NCI-H526 treated with DMSO at 0.1 percent for 48 hours (cell line): ENCODE data around the gene FNDC1.
"Not testable (repeated sequence)": the region's sequence is repeated elsewhere in the genome, so short reads cannot be mapped to it uniquely, and the experiment has no call there.

Experiments
- DNase-seq: peaks from one replicate; lab custom pipeline; 2025; lab: John Stamatoyannopoulos, UW

FNDC1 gene

DNA sequence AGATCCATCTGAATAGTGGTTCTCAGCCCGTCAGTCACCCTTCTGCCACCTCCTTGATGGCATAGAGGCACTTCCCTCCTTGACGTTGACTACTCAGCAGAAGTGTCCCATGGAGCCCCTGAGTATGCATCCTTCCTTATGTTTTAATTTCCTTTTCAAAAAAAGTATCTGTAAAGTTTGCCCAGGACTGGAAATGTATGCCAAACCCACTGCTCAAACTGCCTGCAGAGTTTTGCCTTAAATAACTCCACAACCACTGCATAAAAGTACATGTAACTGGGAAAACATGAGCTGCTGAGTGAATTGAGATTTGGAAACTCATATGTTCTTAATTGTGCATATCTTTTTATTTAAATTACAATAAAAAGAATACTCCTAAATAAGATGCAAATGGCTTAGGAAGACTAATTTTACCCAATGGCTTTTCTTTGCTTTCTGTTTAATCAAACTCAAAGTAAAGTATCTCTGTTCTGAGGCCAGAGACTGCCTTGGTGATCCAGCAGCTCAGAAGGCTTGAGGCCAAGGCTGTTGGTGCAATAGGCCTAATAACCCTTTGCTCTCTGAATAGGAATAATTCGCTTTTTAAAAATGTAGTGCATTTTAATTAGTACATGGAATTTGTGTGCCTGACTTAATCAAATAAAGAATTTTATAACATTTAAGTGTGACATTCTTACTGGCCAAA lies 90.4 kb downstream of the FNDC1 start:
- no peak for DNase-seq

DNA sequence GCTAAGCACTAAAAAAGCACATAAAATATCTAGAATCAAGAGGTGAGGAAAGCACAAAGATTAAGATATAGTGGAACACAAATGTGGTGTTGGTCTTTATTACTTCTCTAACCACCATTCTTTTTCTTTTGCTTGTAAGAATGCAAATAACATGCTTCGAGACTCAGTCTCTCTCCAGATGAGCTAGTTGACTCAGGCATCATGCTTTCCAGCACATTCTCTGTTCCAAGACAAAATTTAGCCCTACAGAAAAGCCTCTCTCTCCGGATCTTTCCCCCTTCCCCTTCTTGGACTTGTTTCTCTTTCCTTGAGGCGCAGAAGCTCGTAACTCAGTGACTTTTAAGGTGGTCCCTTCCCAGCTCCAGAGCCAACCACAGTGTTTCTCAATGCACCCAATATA lies 91.0 kb downstream of the FNDC1 start:
- no peak for DNase-seq

DNA sequence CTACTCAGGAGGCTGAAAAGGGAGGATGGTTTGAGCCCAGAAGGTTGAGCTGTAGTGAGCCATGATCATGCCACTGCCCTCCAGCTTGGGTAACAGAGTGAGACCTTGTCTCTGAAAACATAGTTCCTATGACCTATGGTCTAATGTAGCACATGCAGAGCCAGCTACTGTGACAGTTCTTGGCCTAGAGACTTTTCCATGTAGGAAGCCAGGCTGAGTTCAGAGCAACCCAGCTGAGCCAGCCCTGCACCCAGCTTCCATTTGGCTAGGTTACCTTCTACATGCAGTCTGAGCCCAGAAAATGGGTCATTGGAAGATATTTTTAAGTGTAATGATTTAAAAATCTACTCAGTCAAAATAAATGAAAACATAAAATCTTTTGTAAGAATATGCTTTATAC lies 92.8 kb downstream of the FNDC1 start:
- no peak for DNase-seq

DNA sequence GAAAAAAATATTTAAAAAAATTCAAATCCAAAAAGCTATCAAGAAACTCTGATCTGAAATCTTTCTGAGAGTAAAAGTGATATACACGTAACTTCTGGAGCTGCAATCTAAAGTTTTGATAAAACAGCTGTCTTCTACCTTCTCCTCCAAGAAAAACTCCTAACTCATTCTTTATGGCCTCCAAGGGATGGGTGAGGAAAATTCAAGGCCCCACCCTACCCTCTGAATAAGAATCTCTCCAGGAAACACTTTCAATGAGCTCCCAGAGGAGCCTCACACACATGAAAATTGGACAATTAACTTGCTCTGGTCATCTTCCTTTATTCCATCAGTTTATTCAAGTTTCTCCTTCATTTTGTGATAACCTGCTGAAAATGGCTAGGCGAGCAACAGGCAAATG lies 93.4 kb downstream of the FNDC1 start:
- DNase-seq, result no peak

DNA sequence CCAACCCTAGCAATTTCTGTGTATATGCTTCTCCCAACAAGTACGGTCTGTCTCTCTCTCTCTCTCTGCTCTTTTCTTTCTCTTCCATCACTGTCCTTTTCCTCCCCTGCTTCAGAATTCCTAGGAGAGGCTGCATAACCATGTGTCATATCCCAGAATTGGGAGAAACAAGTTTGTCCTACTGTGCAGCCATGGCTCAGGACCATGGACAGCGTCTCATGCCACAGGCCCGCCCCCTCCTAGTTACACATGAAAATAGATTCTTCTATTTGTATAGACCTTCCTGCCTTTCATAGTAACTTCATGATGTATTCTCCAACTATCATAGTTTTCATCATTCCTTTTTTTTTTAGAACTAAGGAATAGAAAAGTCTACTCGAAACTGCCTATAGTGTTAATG lies 98.0 kb downstream of the FNDC1 start:
- no peak for DNase-seq

DNA sequence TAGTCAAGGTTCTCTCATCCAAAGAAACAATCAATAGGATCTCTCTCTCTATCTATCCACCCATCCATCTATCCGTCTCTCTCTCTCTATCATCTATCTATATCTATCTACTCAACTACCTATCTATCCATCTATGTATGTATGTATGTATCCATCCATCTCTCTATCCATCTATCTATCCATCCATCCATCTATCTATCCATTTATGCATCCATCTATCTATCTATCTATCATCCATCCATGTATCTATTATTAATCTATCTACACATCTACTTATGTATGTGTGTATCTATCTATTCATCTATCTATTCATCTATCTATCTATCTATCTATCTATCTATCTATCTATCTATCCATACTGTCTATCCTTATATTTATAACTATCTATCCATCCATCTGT lies 99.3 kb downstream of the FNDC1 start:
- DNase-seq, result no peak

DNA sequence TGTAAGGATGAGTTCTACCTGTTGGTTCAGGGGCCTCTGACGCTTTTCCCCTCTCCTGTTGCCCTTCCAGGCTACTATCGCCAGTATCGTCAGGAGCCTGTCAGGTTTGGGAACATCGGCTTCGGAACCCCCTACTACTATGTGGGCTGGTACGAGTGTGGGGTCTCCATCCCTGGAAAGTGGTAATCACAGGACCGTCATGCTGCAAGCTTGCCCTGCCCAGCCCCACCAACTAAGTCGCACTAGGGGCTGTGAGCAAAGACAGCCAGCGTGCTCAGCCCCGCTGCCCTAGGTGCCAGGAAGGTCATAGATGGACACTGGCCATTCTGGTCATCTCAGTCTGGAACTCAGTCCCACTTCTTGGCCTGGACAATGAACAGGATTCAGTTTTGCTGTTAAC lies 102.1 kb downstream of the FNDC1 start:
- DNase-seq, result no peak

DNA sequence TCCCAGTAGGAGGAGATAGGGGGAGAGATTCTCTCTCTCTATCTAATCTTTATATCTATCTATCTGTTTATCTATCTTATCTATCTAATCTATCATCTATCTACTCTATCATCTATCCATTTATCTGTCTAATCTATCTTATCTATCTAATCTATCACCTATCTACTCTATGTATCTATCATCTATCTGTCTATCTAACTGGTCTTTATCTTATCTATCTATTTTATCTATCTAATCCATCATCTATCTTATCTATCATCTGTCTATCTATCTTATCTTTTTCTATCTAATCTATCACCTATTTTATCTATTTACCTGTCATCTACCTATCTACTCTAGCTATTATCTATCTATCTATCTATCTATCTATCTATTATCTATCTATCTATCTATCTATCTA lies 109.4 kb downstream of the FNDC1 start:
- DNase-seq, result no peak

DNA sequence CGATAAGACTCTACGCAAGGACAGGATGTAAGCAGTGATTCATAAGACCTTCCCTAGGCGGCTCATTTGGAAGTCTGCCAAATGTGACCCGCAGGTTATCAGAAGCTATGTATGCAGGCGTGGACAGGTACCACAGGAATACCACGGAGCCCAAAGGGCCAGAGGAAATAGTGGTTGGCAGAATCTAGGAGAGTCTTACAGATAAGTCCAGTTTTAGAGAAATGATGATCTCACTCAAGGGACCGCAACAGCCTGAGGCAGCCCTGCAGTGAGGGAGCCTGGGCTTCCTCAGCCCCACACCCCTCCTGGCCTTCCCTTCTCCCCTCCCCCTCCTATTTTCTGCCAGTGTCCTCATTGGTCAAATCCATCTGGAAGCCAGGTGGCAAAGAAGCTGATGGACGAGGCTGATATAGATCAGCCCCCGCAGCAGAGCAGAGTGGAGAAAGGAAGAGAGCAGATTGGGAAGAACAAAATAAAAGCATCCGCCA lies 110.6 kb downstream of the FNDC1 start:
- no peak for DNase-seq

DNA sequence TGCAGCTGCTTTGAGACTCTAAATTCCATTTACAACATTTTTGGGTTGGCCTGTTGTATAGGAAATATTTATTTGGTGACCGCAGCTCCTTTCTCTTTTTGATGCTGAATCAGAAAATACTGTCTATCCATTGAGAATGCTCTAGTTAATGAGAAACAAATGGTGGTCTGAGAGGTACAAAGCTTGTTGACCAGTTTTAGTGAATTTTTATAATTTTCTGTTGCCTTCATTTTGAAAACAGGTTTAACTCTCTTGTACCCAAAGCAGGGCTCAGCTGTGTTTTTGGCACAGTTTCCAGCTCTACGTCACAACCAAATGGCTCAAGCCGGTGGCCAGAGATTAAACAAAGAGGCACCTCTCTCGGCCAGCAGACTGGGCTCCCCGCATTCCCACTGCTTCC lies 113.2 kb downstream of the FNDC1 start:
- DNase-seq, result no peak

DNA sequence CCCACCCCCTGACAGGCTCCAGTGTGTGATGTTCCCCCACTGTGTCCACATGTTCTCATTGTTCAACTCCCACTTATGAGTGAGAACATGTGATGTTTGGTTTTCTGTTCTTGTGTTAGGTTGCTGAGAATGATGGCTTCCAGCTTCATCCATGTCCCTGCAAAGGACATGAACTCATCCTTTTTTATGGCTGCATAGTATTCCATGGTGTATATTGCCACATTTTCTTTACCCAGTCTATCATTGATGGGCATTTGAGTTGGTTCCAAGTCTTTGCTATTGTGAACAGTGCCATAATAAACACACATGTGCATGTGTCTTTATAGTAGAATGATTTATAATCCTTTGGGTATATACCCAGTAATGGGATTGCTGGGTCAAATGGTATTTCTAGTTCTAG lies 115.5 kb downstream of the FNDC1 start:
- not testable (repeated sequence) for DNase-seq

DNA sequence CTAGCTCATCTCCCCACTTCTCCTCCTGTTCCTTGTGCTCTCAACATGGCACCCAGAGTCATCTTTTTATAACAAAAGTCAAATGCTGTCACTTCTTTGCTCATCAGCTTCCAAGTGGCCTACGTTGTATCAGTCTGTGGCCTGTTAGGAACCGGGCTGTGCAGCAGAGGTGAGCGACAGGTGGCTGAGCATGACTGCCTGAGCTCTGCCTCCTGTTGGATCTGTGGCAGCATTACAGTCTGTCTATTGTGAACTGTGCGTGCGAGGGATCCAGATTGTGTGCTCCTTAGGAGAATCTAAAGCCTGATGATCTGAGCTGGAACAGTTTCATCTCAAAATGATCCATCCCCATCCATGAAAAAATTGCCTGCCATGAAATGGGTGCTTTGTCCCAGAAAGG lies 129.6 kb downstream of the FNDC1 start:
- no peak for DNase-seq

DNA sequence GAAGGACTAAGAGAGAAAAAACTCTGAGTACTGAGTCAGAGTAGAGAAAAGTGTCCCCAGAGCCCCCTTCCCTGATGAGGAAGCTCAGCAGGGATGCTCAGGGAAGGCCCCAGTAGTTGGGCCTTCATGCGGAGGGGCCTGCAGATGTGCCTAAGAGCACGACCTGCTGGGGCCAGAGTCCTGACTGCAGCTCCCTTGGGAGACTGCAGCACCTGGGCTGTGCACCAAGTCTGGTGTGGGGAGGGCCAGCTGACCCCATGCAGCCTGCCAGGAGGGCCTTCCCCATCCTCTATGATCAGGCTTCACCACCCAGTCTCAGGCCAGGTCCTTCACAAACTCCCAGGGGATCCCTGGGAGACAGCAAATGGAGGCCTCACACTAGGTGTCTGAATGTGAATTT lies 130.4 kb downstream of the FNDC1 start:
- DNase-seq, result no peak

DNA sequence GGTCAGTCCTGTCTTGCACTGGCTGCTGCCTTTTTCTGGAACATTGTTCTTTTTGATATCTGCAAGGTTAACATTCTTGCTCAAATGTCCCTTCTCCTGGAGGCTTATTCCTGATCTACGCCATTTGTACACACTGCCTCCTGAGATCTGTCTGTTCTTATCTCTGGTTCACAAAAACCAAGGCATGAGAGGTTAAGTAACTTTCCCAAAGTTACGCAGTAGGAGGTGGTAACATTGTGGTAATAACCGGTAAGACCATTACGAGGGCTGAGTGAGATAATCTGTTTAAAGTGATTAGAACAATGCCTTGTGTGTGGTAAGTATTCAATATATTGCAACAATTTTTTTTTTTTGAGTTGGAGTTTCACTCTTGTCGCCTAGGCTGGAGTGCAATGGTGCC lies 132.1 kb downstream of the FNDC1 start:
- no peak for DNase-seq

DNA sequence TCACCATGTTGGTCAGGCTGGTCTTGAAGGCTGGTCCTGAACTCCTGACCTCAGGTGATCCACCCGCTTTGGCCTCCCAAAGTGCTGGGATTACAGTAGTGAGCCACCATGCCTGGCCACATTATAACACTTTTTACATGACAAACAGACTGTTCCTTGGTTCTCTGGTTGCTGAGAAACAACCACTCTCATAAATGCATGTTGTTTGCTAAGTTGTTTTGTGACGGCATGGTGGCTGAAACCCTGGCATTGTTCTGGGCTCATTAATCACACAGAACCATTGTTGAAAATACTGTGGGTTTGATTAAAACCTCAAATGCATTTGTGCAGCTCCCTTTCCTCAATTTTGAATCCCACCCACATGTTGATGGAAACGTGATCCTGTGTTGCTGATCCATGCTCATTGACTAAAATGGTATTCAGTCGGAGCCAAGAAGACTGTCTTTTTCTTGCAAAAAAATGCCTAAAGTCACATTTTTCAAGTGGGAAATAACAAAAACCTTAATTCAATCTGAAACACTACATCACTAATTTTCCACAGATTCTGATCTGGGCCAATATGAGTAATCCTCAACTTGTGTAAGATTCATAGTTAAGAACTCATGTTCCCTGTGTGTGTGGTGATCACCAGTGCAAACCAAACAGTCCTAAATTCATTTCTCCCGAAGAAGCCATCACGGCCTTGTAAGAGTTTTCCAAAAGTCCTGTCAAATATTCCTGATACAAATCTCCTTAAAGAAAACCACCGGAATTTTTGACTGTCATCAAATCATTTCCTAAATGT lies 132.8 kb downstream of the FNDC1 start:
- no peak for DNase-seq

DNA sequence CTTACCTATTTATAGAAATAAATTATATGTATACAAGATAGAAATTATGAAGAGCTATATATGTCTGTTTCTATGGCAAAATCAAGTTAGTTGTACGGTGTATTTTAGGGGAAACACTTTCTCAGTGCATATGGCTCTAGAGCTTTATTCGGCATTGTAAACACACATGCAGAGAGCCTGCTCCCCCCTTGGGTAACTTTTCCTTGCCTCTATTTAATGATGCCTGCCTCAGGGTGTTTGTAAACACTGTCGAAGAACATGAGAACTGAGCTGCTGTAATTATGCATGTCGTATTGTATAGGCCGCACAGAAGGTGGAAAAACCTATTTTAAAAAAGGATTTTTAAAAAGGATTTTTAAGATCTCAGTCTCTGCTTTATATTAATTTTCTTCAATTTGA lies 133.4 kb downstream of the FNDC1 start:
- no peak for DNase-seq

DNA sequence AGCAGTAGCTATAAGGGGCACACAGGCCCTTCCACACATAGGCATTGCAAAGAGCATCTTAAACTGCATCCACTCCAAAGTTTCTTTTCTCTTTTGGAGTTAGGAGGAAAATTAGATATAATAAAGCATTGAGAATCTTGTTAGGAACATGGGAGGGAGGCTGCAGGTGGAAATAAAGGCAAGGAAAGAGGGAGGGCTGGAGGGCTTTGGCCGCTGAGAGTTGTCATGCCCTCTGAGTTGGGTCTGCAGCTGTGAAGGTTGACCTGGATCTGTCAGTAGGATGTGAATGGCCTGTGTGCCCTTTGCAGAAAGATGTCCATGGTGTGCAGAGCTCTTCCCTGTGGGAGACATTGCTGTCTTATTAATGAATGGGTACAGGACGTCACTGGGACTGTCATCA lies 134.0 kb downstream of the FNDC1 start:
- DNase-seq, result no peak

DNA sequence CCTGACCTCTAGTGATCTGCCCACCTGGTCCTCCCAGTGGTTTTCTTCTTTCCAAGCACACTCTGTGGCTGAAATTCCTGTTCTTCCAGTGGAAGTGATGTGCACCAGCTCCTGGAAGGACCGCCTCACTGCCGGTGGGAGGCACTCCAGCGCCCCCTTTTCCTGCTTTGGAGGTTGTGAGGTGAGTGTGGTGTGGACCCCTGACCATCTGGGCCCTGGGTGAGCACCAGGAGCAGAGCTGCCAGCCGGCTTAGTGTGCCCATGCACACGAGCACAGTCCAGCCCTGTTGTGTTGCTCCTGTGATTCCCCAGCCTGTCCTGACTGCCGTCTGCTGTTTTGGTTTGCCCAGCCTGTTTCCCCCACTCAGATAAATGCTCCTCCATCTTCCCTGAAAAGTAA lies 134.6 kb downstream of the FNDC1 start:
- DNase-seq, result no peak

DNA sequence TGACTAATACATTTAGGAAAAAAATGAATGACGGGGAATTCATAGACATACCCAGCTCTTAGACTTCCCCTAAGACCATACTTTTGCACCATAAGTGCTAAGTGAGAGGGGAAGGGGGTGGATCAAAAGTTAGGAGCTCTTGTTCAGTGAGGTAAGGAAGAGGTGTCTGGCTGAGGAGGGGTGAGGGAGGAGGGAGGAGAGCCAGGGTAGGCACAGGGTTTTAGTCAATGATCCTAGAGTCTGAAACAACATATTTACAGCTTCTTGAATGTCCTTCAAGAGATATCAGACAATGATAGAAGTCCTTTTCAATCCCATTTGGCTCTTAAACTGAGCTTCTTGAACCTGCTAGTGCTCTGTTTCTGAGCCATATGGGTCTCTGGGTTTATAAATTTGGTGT lies 135.4 kb downstream of the FNDC1 start:
- DNase-seq, result no peak

DNA sequence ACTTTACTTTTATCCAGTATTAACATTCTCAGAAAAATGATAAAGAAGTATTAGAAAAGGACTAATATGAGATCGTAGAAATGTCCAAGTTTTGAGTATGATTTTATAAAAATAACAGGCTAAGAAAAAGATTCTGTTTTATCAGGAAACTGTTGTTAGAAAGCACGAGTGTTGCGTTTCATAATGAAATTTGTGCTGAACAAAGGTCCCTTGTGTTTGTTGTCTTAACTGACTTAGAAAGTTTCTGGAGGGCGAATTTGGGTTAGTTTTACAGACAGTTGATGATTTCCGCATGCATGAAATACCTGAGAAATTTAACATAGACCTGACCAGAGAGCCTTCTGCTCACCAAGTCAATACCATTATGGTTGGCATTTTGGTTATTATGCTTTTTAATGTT lies 136.0 kb downstream of the FNDC1 start:
- no peak for DNase-seq

DNA sequence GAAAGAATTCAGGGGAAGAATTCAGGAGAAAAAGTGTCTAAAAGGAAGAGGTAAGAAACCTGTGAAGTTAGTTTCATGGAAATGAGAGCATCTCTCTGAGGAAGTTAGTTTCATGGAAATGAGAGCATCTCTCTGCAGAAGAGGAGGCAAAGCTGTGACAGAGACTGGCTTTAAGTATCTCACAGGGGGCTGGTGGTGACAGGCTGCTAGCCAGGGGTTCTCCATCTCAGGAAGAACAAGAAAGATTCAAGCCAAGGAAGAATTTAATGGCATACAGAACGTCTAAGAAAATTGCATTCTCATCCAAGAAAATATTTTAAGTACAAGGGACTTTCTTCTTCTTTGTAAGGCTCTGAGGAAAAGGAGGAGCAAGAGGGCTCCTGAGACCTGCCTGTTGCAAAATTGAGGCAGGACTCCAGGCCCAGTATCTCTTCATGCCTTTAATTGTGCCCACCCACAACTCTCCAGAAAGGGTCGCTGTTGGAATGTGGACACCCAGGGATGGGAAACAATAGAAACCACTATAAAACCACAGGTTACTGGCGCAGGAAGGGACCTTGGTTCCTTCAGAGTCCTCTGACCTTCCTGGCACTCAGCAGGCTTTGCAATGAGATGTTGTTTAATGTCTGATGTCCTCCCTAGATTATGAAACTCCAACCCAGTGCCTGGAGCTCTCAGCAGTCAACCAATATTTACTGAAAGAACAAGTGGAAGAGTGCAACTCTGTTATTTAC lies 136.8 kb downstream of the FNDC1 start:
- no peak for DNase-seq

DNA sequence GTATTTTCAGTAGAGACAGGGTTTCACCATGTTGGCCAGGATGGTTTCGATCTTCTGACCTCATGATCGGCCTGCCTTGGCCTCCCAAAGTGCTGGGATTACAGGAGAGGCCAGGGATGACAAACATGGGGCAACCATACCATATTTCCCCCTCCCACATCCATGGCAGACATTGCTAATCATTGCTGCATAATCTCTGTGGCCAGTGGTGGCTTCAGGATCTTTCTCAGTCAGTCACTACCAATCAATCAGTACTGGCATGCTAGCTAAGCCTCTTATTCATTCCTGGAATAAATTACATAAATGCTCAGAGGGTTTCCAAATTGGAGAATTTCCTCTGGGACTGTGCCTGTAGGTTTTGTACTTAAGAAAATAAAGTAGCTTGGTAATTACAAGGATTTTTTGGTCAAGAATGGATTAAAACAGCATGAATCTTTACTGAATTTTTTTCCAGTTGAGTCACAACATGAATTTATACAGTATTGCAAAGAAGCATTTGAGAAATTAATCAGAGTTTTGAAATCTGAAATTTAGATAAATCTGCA lies 138.1 kb downstream of the FNDC1 start:
- no peak for DNase-seq

DNA sequence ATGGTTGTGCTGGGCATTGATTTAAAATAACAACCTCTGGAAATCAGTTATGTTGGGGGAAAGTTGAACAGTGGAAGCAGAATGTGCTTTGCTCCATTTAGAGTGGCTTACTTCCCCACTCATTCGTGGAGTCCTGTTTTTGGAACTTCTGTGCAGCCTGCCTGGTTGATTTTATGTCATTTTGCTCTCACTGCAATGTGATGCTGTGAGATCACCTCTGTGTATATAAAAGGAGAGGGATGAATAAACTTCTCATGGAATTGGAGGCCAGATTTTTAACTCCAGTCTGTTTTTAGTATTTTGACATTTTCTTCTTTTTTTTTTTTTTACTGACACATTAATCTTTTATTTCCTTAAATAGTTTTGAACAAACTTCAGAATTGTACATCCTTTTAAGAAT lies 139.0 kb downstream of the FNDC1 start:
- no peak for DNase-seq
